Suppressor macrophage (primary cell): ENCODE measurements around the gene B3GNT2.
"Not testable (repeated sequence)": the region's sequence is repeated elsewhere in the genome, so short reads cannot be mapped to it uniquely, and the experiment has no call there.

Experiments
- DNase-seq, 4 experiments: peaks; one replicate each; pipeline ENCODE4 v3.0.0-alpha.2; 2020 to 2022
- total RNA-seq, 17 experiments: gene quantifications; one replicate each; lab custom pipeline; 2026; ENCODE audit warnings: mixed read lengths in 6 of 17, inconsistent platforms in 3 of 17; lab: John Stamatoyannopoulos, UW

Gene B3GNT2, protein sequence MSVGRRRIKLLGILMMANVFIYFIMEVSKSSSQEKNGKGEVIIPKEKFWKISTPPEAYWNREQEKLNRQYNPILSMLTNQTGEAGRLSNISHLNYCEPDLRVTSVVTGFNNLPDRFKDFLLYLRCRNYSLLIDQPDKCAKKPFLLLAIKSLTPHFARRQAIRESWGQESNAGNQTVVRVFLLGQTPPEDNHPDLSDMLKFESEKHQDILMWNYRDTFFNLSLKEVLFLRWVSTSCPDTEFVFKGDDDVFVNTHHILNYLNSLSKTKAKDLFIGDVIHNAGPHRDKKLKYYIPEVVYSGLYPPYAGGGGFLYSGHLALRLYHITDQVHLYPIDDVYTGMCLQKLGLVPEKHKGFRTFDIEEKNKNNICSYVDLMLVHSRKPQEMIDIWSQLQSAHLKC
- 128 to 468 (median 256) reads per million in 17 experiments for total RNA-seq

GRCh38 chr2:62195421-62196277 is at the start of gene B3GNT2:
B3GNT2 (plus strand) TSS chr2:62196115; CDS start chr2:62222221, 26,106 bp downstream.
- DNase-seq: peak; percentile 84 to 96 (median 92)

GRCh38 chr2:62146790-62147189 is 49.1 kb upstream of the B3GNT2 start:
- not testable (repeated sequence) for DNase-seq

DNA sequence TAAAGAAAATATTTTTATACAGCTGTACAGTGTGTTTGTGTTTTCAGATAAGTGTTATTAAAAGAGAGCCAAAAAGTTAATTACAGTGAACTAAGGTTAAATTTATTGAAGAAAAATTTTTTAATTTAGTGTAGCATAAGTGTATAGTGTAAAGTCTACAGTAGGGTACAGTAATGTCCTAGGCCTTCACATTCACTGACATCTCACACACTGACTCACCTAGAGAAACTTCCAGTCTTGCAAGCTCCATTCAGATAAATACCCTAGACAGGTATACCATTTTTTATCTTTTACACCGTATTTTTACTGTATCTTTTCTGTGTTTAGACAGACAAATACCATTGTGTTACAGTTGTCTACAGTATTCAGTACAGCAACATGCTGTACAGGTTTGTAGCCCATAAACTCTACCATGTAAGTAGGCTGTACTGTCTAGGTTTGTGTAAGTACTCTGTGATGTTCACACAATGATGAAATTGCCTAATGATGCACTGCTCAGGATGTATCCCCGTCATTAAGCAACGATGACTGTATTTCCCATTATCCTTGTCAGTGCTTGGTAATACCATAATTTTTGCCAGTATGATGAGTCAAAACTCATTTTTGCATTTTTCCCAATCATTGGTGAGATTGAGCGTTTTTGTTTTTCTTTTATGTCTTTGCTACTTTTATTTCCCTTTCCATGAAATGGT is 48.2 kb upstream of the B3GNT2 start:
- DNase-seq: peak in 3 of 4 experiments; percentile 18 to 60 (median 43)

- DNase-seq: no peak
Observed at GRCh38 chr2:62149708-62150107, 46.2 kb upstream of the B3GNT2 start.

DNA sequence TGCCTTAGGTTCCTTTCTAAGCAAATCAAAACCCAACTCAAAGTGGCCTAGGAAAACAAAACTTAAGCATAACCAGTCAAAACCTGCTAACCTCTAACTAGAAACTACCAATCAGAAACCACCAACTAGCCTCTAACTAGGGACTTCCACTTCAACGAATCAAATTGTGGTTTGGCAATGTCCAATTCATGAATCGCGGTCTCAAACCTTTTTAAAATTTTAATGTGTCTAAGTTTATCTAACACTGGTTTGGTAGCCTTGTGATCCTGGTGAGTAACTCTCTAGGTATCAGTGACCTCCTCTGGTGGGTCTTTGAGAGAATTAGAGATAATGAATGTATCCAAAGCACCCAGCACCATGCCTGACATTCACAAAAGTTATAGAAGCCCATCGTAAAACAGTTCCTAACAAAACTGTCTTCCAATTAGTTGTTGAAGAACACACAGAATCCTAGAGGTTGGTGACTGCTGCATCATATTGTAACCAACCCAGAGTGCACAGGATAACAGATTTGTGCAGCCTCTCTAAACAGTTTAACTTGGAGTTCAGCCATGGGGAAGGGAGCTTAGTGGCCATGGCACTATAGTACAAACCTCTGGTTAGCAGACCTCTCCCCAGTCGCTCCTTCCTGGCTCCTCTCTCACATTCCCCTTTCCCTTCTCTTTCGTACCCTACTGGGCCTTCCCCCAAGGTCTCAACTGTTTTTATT is 45.2 kb upstream of the B3GNT2 start:
- DNase-seq: no peak

DNA sequence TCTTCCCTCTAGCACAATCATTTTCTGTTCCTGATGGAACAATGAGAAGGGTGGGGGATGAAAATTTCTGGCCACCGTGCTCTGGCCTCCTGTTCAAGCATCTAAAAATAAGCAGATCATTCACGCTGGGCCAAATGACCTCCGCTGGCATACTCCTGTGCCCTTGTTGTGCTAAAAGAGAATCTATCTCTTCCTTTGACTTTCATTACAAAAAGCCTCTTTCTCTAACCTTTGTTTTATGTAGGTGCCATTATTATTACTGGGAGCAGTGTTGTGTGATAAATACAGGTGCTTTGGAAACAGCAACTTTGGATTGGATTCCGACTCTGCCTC is 44.6 kb upstream of the B3GNT2 start:
- no peak for DNase-seq

DNA sequence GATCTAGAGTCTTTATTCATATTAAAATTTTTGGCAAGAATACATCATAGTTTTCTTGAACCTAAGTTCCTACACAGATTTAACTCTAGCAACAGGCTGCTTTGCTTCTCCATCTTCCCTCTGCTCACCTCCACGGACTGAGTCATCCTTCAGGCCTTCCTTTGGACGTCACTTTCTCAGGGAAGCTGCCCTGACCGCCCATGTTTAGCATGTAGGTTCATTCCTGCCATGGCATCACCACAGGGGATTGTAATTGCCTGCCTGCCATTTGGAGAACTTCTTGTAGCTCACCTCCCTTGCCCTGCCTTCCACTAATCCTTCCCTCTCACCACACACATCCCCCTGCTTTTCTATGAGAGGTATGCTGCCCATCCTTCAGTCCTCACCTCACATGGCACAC is 43.9 kb upstream of the B3GNT2 start:
- no peak for DNase-seq

DNA sequence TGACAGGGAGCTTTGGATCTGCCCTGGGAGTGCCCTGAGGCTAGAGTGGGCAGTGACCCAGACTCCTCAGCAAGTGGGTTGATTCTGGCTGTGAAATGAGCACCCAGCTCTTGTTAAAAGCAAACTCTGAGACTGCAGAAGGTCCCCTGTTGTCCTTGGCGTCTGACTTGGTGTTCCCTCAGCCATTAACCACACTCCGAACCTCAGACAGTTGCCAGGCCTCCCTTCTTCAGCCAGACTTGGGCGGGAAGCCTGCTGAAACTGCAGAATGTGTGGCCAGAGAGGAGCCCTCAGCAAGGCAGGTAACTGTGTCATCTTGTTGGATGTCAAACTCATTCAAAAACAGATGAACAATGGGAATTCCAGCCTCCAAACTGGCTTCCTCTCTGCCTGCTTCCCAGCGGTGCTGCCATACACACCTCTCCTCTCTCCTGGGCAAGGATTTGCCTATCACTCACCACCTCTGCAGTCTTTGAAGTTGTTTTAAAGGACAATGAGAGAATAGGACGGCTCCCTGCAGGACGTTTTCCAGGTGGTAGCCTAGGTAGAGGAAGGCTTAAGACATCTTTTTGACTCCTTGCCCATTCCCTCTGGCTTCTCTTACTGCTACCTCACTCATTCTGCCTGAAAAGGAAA is 38.9 kb upstream of the B3GNT2 start:
- no peak for DNase-seq

DNA sequence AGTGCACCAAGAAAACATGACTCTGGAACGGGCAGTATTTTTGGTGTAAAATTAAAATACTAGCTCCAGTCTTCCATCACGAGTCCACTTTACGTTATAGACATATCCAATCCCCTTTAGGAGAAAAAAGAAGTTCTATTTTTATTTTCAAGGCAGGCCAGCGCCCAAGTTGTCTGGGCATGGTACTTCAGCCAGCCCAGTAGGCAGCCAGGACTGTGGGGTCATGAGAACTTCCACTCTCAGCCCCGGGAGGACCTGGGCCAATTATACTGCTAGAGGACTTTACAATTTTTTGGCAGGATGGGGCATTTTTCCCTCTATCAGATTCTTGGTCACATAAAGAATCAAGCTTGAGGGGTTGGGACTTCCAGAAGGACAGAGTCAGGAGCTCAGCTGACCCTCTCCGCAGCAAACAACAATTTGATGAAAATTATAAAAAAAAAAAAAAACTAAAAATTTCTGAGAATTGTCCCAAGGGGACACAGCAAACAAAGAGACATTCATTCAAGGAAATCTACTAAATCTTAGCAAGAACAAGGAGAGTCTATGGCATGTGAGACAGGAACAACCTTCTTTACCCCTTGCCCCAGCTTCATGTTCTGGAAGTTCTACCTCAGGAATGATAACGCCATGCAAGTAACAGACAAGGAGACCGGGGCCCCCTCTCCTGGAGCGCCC is 37.3 kb upstream of the B3GNT2 start:
- no peak for DNase-seq

- DNase-seq: not testable (repeated sequence)
Observed at GRCh38 chr2:62160691-62161090, 35.2 kb upstream of the B3GNT2 start.

- DNase-seq: no peak
Observed at GRCh38 chr2:62163106-62163831, 32.6 kb upstream of the B3GNT2 start.

GRCh38 chr2:62163834-62164233 is 32.1 kb upstream of the B3GNT2 start:
- DNase-seq: no peak

DNA sequence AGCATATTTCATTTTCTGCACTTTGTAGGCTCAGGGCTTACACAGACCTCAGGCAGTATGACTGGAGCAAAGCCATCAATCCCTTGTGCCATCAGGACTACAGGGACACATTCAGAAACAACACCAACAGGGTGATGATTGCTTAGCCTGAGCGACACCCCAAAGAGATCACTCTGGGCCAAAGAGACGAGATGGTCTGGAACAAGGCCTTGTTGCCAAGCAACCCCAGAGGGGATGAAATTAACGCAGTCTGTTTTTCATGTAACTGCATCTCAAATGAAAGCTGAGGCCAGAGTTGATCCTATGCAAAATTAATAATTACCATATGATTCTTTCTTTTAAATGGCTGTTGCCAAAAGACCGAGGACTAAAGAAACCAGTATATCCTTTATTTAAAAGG is 20.2 kb upstream of the B3GNT2 start:
- no peak for DNase-seq

GRCh38 chr2:62176801-62177200 is 19.1 kb upstream of the B3GNT2 start:
- DNase-seq: peak in 2 of 4 experiments; percentile 20 to 22

- DNase-seq: no peak
Observed at GRCh38 chr2:62177392-62178049, 18.4 kb upstream of the B3GNT2 start.

- no peak for DNase-seq
Observed at GRCh38 chr2:62178741-62179271, 17.1 kb upstream of the B3GNT2 start.

- DNase-seq: no peak
Observed at GRCh38 chr2:62180975-62181374, 14.9 kb upstream of the B3GNT2 start.

GRCh38 chr2:62181843-62182242 is 14.1 kb upstream of the B3GNT2 start:
- no peak for DNase-seq

GRCh38 chr2:62184512-62185230 is 11.2 kb upstream of the B3GNT2 start:
- no peak for DNase-seq
